ENCODE measurements around the gene PLA2G4D.

DNA sequence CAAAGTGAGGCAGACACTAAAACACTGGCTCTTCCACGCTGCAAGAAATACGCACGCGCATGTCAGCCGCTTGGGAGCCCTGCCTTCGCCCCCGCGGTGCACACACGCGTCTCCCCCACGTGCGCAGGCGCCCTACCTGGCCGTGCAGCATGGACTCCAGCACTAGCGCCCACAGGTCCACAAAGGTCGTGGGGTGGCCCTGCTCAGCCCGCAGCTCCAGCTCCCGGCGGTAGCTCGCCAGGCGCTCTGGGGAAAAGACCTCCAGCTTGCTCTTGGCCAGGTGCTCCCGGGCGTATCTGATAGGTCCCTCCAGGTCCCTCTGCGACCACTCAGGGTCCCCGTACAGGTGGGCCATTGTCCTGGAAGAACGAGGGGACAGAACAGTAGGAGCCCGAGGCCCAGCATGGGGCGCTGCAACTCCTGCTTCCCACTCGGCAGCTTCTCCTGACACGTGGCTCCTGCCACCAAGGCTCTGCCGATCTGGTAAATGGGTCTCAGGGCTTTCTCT, 14.9 kb downstream of the PLA2G4D start:
- no peak for TF ChIP-seq ZNF70 (CRISPR knock-in tag; IDR thresholded peaks at IDR 0.05)
- TF ChIP-seq ZFP30 (CRISPR knock-in tag; IDR thresholded peaks at IDR 0.05), result no peak
- no peak for TF ChIP-seq ARNTL (CRISPR knock-in tag; IDR thresholded peaks at IDR 0.05; ENCODE audit: borderline replicate concordance, low read depth)
- no peak for TF ChIP-seq CSDC2 (CRISPR knock-in tag; IDR thresholded peaks at IDR 0.05)
- TF ChIP-seq, protein P1, sequence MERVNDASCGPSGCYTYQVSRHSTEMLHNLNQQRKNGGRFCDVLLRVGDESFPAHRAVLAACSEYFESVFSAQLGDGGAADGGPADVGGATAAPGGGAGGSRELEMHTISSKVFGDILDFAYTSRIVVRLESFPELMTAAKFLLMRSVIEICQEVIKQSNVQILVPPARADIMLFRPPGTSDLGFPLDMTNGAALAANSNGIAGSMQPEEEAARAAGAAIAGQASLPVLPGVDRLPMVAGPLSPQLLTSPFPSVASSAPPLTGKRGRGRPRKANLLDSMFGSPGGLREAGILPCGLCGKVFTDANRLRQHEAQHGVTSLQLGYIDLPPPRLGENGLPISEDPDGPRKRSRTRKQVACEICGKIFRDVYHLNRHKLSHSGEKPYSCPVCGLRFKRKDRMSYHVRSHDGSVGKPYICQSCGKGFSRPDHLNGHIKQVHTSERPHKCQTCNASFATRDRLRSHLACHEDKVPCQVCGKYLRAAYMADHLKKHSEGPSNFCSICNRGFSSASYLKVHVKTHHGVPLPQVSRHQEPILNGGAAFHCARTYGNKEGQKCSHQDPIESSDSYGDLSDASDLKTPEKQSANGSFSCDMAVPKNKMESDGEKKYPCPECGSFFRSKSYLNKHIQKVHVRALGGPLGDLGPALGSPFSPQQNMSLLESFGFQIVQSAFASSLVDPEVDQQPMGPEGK (CRISPR knock-in tag; IDR thresholded peaks at IDR 0.05; ENCODE audit: borderline replicate concordance), result no peak
- TF ChIP-seq ESRRG (CRISPR knock-in tag; IDR thresholded peaks at IDR 0.05), result no peak
- no peak for TF ChIP-seq TOX (CRISPR knock-in tag; IDR thresholded peaks at IDR 0.05; ENCODE audit: borderline replicate concordance)
- no peak for TF ChIP-seq BACH2 (CRISPR knock-in tag; IDR thresholded peaks at IDR 0.05; ENCODE audit: borderline replicate concordance)
- TF ChIP-seq ZFP3 (CRISPR knock-in tag; IDR thresholded peaks at IDR 0.05), result no peak
